SIG-M5 (cell line): ENCODE data around the gene HS6ST1.
"Not testable (repeated sequence)": the region's sequence is repeated elsewhere in the genome, so short reads cannot be mapped to it uniquely, and the experiment has no call there.

Source experiments
- DNase-seq: peaks from one replicate; lab custom pipeline; 2025; lab: John Stamatoyannopoulos, UW

Gene HS6ST1

DNA sequence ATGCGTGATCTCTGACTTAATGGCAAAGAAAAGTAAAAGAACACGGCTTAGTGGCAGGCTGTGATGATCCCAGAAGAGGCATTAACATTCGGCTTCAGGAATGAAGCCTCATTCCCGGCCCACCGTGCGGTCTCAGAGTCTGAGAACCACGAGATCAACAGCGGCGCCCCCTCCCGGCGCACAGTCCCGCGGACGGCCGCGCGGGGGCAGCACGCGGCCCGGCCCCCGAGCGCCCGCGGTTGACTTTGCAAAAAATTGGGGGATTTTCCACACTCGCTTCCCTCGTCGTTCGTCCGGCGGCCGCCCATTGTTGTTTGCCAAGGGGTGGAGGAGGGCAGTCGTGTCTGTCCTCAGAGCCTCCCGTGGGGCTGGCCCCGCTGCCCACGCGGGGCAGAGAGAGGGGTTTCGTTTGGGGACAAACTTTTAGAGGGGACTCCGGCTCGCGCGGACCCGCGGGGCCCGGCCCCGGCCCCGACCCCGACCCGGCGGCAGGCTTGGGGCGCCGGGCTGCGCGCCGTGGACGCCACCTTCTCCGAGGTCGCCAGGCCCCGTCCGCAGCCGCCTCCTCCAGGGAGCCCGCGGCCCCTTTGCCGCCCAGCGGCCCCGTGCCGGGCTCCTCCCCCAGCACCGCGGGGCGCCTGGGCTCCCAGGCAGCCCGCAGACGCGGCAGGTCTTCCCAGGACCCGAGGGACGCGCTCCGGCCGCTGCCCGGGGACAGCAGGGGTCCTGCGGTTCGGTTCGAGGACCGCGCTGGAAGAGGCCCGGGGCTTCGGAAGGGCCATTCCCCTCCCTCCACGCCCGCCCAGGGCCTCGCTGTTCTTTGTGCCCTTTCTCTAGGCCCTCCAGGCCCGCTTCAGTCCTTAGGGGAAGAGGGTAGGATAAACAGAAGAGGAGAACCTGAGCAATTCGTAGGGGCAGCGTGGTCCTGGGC lies 3.4 kb upstream of the HS6ST1 start:
- peak; percentile 3 for DNase-seq

DNA sequence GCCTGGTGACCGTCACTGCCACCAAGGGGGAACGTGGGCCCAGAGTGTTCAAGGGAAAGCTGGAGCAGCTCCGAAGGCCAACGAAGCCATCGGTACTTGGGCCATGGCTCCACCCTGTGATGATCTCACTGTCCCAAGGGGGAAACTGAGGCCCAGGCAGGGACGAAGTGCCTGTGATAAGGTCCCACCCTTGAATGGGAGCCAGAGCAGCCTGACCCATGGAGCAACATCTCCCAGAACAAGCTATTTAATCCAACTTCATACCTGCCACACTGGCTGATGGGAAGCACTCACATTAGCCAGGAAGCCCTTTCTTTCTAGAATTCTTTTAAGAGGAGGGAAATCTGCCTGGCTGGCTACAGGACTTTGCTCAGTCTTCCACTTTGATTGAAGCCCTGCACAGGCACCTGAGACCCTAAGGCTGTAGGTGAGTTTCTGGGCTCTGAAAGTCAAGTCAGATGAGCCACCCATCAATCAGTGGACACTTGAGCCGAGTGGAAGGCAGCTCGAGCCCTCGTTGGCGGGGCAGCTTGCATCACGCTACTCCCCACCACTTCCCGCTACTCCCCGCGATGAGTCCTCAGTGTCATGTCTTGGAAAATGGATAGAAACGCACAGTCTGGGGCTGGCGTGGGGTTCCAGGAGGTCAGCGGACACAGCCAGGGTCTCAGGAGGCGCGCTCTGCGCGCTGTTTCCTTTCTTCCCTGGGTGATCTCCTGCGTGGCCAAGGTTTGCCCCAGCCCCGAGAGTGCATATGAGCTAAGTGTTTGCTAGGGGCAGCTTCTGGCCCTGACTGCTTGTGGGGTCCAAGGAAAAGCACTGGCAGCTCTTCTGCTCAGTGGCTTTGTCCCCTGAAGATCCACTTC lies 2.5 kb upstream of the HS6ST1 start:
- no peak for DNase-seq

DNA sequence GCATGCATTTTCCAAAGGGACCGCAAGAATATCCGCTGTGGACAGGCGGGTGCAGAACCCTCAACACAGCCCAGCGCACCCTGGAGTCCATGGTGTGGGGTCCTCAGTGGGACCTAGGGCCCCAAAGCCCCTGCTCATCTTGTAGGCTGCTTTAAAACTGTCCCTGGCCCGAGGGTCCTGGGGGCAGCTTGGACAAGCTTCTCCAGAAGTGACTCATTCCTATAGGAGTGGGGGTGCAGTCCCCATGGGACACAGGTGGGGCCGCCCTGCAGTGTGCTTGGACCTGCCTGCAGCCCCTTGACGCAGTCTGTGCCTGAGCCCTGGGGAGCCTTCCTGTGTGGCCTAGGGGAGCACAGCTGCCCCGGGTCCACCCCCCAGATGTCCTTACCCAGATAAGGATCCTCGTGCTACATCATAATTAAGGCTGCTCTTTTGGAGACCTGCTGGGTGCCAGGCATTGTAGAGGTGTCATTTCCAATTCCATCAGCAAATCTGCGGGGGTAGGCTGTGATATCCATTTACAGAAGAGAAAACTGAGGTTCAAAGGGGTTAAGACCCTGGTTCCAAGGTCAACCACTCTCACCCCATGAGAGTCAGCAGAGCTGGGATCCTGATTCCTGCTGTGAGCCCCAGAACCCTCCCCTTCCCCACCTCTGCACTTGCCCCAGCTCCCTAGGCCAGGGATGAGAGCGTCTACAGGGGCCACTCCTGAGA lies 1.7 kb upstream of the HS6ST1 start:
- DNase-seq = no peak

DNA sequence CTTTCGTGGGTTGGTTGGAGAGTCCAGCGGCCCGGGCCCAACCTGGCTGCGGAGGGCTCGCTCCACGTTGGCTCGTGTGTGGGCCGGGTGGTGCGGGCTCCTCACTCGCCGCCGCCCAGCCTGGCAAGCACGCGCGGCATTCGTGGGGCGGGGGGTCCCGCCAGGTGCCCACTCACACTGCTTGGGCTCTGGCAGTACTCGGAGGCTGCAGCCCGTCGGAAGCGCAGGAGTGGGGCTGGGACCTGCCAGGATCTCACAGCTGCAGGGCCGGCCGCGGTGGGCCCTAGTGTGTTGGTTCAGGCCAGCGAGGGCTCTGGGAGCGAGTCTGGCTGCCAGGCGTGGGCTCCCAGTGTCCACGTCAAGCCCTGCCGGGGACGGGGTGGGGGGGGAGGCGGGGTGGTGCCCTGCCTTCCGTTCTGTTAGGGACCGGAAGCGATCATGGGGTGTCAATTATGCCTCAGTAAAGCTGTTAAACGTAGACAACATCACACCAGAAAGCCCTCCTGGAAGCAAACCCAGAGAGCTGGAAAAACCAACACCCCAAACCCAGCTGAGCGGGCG lies 1.0 kb upstream of the HS6ST1 start:
- no peak for DNase-seq

DNA sequence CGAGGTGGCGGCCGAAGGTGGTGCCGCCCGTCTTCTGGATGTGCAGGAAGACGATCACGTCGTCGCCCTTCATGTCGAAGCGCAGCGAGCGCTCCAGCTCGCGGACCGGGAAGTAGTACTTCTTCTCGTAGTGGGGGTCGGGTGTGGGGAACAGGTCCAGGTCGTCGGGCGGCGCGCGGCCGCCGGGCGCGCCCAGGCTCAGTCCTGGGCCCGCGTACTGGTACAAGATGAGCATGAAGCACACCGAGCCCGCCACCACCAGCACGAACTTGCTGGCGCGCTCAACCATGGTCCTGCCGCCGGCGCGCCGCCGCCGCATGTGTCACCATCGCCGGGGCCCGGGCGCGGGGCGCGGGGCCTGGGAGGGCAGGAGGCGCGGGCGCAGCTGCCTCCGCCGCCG lies 423 bp downstream of the HS6ST1 start:
- not testable (repeated sequence) for DNase-seq

DNA sequence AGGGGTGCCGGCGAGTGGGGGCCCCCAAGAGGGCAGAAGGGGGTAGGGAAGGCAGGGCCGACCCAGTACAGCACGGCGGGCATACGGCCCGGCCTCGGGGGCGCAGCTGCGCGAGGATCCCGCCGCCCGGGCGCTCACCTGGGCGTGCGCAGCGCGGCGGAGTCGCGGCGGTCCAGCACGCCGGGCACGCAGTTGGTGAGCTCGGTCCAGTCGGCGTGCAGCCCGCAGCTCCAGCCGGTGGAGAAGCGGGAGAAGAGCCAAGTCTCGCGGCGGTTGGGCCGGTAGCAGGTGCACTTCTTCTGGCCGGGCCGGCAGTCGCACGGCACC lies 806 bp downstream of the HS6ST1 start:
- DNase-seq = not testable (repeated sequence)

DNA sequence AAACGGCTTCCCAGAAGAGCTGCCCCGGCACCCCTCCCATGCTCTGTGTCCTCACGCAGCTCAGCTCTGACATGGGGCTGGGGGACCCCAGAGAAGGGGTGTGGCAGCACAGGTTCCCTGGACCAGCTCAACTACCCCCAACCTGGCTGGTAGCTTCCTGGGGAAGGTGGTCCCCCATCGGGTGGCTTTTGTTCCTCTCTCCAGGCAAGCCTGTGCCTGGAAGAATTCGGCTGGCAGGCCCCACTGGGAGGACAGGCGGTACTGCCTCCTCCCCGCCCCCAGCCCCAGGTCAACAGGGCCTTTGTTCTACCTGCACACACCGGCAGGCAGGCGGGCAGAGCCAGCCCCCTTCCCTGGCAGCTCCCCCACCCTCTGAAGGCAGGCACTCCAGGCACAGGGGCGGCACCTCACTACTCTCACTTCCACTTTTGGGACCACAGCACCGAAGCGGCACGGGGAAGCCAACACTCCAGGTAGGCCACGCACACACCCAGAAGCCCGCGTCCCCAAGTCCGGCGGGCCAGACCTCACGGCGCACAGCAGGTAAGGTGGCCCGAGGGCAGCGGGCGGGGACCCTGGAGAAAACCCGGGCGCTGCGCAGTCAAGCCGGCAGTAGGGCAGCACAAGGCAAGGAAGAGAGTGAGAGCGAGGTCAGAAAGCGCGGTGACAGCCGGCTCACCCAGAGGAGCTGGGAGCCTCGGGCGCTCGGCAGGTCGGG lies 1.3 kb downstream of the HS6ST1 start:
- DNase-seq = no peak

DNA sequence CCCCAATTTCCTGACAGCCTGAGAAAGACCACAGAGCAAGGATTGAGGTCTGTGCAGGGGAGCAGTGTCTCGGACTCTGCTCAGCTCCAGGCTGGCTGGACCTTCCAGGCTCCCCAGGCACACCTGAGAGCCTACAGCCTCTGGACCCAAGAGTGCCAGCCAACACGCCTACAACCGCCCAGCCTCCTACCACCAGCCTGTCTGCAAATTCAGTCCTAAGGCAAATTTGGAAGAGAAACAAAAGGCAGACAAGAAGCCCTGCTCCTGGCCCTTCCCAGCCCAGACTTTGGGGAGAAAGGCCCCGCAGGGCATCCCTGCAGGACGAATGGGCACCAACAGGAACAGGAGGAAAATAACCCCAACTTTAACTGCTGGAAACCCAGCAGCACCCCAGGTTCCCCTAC lies 1.9 kb downstream of the HS6ST1 start:
- no peak for DNase-seq

DNA sequence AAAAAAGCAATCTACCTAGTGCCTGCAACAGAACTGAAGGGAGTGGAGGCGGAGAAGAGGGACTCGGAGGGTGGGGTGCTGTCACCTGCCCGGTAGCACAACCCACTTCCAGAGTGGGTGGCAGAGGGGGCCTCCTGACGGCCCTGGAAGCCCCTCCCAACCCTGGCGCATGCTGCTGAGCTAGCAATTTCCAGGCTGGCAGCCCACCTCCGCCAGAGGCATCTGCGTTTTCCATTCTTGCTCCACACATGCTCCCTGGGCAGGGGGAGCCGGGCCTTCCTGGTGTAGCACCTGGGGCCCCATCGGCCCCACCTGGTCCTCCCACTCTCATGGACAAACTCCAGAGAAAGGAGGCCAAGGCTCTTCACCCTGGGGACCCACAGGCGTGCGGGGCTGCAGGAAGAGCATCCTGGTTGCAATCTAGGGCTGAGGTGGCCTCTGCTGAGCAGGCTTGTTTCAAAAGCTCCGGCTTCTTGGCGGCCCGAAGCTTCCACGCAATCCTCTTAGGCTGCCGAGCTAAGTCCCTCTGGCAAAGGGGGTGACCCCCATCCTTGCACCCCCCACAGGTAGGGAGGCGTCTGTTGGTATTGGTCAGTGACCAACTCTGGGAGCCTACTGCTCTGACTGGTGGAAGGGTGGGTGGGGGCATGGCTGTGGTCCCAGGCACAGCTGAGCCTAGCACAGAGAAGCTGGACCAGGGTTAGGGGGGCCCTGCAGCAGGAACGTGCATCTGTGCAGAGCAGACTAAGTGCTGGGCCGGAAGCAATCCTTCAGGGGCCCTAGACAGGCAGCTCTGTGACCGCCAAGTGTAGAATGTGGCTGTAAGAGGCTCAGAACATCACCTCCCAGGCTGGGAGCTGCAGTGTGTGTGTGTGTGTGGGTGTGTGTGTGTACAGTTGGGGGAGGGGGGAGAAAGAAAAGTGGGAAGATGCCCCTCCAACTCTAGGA lies 2.6 kb downstream of the HS6ST1 start:
- DNase-seq = no peak

DNA sequence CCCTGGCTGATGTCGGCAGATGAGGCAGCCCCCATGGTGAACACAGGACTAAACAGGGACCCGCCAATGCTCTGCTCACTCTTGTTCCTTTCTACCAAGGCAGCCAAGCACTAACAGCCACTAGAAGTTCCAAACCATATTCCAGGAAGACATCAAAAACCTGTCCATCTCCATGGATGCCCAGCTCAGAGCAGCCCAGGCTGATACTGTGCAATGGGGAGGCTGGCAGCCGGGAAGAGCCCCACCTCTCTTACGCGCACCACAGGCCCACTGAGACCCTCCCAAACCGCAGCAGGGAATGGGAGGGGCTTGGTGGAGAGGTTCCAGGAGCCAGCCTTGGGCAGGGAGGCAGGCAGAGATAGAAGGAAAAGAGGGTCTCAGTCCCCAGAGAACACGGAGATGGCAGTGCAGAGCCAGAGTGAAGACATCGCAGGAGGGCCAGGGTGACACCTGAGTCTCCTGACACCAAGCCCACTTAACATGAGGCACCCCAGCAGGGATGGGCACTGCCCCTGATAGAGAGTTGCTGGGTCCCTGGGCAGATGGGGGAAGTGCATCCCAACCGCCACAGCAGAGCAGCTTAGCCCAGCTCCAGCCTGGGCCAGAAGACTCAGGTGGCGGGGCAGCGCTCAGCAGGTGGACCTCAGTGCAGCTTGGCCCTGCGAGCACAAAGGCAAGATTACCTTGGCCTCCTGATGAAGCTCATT lies 3.4 kb downstream of the HS6ST1 start:
- DNase-seq = no peak

DNA sequence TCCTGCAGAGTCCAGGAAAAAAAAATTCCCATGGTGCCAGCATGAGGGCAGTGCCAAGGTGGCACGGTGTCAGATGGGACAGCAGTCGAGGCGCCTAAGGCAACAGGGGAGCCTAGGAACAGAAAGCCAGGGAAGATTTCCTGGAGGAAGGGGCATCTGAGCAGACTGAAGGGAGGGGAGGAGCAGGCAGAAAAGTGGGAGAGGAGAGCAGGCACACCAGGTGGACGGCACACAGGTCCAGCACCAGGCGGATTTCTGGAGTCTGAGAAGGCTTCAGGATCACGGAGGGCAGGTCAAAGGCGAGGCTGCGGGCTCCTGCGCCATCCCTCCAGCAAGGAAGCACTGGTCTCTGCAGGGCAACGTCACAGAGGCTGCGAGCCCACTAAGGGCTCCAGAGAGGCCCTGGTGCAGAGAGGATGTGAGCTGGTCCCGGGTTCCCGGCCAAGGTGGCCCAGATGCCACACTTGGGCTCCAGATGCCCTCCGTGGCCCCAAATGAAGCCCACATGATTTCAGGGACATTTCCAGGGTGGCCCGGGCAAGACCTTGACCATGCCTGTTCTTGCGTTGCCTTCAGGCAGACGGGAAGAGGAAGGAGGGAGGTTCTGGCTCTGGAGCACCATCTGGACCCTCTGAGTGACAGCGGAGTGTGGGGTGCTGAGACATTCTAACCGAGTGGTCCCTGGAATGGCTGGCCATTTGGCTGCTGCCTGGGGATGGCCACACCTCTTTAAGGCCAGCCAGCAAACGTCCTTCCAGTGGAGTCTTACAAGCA lies 4.1 kb downstream of the HS6ST1 start:
- no peak for DNase-seq

DNA sequence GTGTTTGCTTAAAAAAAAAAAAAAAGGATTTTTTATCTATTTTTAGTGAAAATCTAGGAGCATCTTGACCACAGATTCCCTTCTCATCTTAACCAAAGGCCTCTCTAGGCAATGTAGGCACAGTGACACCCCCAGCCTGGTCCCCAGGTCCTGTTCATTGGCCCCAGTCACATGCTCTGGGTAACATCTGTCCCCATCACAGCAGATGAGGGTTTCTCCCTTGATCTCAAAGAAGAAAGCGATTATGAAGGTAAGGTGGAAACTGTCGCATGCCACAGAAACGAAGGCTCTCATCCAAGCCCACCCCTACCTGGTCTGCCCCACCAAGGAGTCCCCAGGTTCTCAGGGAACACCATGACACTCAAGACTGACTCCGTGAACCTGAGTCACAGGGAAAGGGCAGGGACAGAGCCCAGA lies 4.7 kb downstream of the HS6ST1 start:
- DNase-seq = no peak

DNA sequence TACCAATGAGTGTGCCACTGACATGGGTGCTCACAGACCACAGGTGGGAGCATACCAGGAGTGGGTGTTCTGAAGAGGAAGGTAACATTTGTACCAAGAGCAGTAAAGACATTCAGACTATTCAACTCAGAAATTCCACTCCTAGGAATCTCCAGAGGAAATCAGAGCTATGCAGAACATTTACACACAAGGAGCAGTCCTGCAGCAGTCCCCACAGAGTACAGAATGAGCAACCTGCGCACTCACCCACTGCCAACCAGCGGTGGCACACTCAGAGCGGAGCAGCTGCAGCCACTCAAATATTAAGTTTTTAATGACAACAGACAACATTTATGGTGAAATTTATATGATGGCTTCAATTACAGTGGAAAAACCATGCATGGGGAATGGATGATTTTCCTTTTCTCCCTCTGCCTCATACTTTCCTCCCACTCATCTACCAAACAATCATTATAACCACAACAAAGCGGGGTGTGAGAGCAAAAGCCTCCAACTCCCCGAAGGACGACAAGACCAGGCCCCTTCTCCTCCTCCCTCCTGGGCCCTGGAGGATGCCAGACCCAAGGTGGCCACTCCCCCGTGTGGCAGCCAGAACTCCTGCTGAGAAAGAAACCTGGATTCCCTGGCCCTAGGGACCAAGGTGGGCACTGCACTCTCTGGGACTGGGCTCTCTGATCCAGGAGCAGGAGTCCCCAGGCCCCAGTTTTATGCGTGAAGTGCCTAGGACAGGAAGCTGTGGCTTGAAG lies 5.4 kb downstream of the HS6ST1 start:
- no peak for DNase-seq

DNA sequence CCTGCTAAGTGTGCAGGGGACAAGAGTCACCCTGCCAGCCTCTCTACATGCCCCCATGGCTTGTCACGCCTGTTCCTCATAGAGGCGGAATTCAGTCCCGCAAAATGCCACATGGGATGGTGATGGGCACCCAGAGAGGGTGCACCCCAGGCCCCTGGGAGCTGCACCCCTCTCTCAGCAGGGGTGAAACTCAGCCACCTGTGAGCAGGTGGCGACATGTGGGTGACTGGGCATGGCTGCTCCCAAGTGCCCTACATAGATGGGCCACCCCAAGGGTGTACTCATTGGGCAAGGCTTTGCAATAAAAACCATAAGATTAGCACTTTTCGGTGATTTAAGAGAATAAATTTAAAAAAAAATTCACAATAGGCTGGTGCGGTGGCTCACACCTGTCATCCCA lies 6.3 kb downstream of the HS6ST1 start:
- DNase-seq = no peak

DNA sequence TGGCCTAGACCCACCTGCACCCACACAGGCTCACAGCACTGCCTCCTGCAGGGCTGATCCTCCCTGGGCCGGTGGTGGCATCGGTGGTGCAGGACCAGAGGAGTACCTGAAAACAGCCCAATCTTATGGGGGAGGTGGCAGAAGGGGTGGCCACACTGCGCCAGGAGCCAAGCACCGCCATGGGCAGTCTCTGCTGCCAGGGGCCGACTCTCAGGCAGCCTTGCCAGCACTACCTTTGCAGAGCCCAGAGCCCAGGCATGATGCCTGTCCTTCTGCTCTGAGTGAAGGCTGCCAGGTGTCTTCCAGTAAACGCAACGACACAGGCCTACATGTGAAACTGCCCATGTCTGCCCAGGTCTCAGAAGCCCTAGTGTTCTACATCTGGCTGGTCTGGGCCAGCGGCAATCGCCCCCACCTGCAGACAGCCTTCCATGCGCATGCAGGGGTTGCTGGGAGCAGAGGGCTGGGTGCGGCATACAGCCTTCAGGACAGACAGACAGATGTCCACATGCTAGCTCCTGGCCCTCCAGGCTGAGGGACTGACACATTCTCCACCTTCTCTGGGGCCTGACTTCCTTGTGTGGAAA lies 6.8 kb downstream of the HS6ST1 start:
- no peak for DNase-seq

DNA sequence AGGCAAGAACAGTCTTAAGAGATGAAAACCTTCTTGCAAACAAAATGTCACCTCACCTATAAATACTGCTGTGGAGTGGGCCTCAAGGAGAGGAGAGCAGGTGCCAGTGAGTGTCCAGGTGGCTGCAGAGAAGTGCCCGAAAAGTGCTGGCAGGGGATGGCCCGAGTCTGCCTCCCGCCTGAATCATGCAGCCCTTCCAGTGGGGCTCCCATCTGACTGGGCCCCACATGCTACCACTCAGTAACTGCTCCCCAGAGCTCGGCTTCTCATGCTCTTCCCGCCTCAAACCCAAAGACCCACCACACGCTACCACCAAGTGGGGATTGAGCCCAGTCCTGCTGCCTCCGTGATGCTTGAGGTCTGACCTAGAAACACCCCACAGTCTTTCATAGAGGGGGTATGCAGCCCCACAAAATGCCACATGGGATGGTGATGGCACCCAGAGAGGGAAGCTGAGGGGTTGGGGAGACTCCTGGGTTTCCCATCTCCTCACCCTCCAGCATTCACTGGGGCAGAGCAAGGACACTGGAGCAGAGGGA lies 7.4 kb downstream of the HS6ST1 start:
- no peak for DNase-seq

DNA sequence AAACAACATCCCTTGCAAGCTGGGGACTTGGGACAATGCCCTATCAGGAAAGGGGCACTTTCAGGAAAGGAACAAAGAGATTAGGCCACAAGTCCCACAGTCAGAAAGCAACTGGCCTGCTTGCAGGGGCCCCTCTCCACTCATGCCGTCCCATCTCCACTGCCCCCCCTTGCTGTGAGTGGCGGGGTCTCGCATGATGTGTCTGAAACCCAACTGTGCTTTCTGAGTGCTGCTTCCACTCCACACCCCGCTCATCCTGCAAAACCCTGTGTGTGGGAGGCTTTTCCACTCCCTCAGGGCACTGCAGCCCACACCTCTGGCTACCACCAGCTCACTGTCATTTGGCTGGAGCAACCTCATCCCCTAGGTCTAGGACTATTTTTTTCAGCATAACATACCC lies 7.9 kb downstream of the HS6ST1 start:
- DNase-seq = no peak
